GM19324 (cell line): Measurements from ENCODE around the gene DGKI.

Experiments used
- ATAC-seq: cut with Tn5 transposase; IDR thresholded peaks from one replicate; pipeline ENCODE4 v1.9.1; 2021; ENCODE audit warnings: mild to moderate bottlenecking, moderate library complexity; ENCODE audit not compliant: unreplicated experiment, low FRiP score

DGKI gene

DNA sequence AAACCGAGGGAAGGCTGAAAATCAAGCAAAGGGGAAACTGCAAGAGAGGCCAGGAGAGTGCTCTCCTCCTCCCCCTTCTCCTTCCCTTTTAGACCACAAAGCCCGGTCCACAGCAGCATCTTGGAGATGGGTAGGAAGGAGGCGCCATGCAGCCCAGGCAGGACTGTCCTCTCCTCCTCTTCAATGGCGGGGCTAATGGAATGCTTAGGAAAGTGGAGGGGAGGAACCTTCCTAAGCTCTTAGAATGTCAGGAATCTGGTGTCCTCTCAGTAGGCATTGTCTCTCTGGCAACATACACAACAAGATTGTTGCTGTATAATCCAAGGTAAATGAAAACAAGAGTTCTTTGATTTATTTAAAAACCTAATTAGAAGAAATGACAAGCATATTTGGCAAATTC is 185.1 kb downstream of the DGKI start:
- ATAC-seq: no peak

GRCh38 chr7:137658190-137658900 is 188.4 kb downstream of the DGKI start:
- ATAC-seq: no peak

- no peak for ATAC-seq
These were observed 189.1 kb downstream of the DGKI start for GRCh38 chr7:137657476-137658189.

DNA sequence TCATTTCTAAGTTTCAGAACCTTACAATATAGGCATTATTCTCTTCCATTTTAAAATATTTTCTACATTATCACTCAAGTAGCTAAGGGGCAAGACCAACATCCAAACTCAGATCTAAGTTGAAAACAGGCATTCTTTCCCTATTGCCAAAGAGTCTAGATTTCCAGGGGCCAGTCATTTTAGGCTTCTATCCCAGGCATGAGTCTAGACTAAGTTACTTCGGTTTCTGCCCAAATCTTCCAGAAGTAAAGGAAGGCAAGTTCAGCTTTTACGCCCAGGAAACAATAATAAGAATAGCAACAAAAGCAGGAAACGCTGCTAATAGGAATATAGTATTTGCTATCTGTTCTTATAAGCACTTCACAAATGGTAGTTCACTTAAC is 189.9 kb downstream of the DGKI start:
- ATAC-seq: no peak

DNA sequence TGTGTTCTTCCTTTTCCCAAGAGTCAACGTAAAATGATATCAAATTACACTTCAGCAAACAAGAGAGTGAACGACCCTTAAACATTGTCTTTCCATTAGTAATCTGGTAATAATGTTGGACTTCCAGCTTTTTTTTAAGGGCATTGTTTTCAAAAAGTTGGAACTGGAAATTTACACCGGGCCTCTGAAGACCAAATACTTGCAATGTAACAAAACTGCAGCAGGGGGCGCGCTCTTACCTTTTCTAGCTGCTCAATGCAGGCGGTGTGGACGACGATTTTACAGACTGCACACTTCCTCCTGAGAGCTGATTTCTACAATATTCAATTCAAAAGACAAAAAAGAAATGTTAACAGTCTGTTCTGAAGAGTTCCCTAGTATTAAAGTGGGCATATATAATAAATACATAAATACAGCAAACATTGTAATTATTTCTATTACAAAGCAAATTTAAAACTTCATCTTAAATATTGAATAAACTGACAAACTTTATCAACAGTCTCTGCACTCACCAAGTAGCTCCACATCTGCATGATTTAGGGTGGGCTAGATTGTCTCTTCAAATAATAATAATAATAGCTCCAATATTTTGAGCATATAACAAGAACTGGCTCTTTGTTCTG is 190.4 kb downstream of the DGKI start:
- peak; percentile 58 for ATAC-seq

DNA sequence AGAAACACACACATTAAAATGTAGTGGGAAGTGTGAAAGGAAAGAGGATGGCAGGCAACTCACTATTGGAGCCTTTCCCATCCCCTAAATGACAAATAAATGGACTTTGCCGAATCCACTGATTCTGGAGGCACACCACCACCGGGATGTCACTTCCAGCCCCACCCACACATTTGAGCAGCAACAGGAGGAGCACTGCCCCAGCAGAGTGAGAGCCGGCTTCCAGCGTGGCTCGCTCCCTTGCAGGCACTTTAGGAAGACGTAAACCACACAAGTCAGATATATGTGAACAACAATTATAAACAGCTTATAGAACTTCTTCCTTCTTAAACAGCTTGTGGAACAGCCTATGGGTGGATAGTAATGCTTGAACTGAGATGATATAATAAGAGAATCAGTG is 191.0 kb downstream of the DGKI start:
- ATAC-seq: no peak

GRCh38 chr7:137652721-137653120 is 194.1 kb downstream of the DGKI start:
- ATAC-seq: no peak

GRCh38 chr7:137647905-137648565 is 198.7 kb downstream of the DGKI start:
- no peak for ATAC-seq

- ATAC-seq: no peak
These were observed 204.3 kb downstream of the DGKI start for GRCh38 chr7:137642472-137642871.

- ATAC-seq: no peak
These were observed 204.7 kb downstream of the DGKI start for GRCh38 chr7:137642031-137642430.

GRCh38 chr7:137636376-137636775 is 210.4 kb downstream of the DGKI start:
- ATAC-seq: no peak

- no peak for ATAC-seq
These were observed 210.9 kb downstream of the DGKI start for GRCh38 chr7:137635874-137636273.

- ATAC-seq: no peak
These were observed 211.6 kb downstream of the DGKI start for GRCh38 chr7:137635132-137635531.

DNA sequence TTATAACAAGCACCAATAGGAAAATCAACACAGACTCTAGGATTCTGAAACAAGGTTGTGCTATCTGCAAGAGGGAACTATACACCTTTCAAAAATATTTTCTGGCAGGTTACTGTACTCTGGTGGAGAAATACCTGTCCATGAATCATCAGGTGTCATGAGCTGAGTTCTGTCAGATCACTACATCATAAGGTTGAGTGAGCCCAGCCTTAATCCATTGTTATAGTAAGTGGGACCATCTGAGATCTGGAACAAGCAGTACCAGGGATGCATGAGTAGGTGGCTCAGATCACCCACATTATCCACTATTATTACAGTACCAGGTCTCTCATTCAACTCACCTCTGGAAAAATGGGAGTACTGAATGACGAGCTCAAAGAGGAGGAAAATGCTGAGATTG is 212.4 kb downstream of the DGKI start:
- no peak for ATAC-seq

DNA sequence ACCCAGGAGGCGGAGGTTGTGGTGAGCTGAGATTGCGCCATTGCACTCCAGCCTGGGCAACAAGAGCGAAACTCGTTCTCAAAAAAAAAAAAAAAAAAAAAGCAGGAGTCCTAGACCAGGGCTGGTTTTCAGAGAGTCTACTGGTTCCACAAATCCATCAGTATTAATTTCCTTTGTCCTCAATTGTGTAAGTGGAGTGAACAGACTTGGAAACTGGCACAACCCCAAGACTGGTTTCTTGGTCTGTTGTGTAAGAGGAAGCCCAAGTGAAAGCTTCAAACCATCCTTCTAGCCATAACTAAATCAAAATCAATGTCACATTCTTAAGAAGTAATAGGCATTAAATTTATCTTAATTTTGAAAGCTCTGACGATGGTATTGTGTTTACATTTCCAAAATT is 213.6 kb downstream of the DGKI start:
- ATAC-seq: no peak

DNA sequence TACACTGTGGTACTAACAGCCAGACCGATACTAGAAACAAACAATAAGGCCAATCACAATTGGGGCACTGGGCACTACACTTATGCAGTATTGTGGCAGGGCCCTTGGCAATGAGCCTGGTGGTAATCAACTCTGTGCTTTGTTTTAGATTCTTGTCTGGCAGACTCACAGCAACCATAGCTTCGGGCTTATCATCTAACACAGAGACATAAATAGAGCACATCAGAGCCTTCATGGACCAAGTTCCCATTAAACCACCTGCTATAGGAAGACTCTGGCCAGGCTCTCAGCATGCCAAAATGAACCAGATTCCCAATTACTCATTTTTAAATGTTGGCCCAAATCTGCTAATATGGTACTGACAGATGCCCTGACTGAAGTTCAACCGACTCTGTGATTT is 218.6 kb downstream of the DGKI start:
- ATAC-seq: no peak

DNA sequence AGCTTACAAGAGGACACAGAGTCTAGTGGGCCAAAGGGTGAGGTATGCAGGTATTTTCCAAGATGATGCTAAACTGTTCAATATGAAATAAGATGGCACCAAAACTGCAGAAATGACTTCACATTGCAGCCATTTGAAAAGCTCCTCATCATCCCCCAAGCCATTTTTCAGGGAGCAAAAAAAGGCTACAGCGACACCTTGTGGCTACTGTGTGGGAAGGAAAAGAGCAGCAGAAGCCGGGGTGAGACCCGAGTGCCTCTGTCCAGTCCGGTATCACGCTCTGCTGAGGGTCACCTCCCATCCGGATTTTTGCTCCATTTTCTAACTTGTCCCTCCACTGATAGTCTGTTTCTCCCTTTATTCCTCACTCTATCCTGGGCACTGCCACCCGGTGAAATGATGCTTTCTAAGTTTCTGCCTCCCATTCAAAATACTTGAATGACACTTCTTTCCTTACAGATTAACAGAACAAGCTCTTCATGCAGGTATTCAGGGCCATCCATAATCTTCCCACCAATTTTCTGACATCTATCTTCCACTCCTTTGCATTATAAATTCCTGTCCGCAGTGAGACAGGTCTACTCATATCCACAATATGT is 220.2 kb downstream of the DGKI start:
- ATAC-seq: no peak

GRCh38 chr7:137625197-137625596 is 221.6 kb downstream of the DGKI start:
- ATAC-seq: no peak

DNA sequence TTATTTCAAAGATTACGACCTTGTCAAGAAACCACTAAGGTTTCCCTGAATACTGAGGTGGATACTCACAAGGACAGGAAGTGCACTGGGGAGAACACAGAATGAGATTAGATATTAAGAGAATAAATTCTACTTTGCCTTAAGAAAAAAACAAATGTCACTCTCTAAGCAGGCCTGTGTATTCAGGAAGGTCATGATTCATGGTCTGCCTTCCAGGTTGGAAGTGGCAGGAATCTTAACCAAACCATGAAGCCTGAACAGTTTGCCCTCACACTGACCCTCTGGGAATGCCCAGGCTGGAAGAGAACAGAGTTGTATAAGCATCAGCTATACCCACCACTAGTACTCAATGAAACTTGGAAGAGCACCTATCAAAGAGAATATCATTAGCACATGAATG is 227.6 kb downstream of the DGKI start:
- ATAC-seq: no peak

DNA sequence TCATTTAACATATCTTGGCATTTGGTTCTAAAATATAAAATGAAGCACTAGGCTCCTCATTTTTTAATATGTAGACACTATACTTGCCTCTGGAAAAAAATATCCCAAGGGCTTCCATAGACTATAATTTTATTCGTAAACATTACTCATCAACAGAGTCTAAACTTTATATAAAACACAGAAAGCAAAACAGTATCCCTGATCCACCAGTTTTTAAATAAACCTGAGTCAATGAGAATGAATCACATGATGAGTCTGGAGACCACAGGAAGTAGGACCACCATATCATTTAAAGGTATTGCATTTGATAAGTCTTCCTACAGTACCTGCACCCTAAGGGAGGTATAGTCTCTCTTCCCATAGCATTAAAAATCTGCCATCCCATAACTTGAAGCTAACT is 228.0 kb downstream of the DGKI start:
- ATAC-seq: no peak

GRCh38 chr7:137613006-137613525 is 233.7 kb downstream of the DGKI start:
- ATAC-seq: no peak
